ENCODE data around the gene ACVR1B.

Gene ACVR1B

DNA sequence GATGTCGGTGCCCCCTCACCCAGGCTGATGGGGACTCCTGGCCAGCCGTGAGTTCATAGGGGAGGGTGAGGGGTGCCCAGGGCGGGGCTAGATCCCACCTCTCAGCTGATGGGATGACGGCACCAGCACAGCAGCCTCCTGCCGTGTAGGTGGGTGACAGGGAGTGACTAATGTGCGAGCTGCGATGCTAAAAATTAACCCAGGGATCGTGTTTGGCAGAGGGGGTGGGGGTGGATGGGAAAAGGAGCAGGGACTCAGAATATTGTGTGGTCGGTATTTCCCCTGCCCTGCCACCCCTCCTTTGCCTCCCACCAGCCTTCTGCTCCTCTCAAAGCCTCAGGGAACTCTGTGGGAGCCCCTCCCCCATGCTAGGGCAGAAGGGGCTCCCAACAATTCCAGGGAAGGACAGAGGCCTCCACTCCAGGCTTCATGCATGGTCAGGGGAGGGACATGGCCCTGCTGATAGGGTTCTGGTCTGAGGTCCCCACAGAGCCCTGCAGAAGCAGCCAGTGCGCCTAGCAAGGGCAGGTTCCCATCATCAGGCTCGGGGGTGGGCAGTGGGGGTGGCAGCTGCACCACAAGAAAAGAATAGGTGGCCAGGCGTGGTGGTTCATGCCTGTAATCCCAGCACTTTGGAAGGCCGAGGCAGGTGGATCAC, 67.7 kb downstream of the ACVR1B start:
- ChIA-PET CTCF (interaction anchor here (0.5 to 1.0 kb wide), 5 partner anchors 26 to 898 kb away, joined by 3 to 5 read pairs (median 3); no protein-coding TSS in a partner anchor), POLR2A (ENCODE audit: low non-redundant PET) (no interaction called here)
- H3K27ac ChIP-seq: no peak overlapping the region
- no peak for DNase-seq (ENCODE audit: low spot score)
- TF ChIP-seq, protein P1, sequence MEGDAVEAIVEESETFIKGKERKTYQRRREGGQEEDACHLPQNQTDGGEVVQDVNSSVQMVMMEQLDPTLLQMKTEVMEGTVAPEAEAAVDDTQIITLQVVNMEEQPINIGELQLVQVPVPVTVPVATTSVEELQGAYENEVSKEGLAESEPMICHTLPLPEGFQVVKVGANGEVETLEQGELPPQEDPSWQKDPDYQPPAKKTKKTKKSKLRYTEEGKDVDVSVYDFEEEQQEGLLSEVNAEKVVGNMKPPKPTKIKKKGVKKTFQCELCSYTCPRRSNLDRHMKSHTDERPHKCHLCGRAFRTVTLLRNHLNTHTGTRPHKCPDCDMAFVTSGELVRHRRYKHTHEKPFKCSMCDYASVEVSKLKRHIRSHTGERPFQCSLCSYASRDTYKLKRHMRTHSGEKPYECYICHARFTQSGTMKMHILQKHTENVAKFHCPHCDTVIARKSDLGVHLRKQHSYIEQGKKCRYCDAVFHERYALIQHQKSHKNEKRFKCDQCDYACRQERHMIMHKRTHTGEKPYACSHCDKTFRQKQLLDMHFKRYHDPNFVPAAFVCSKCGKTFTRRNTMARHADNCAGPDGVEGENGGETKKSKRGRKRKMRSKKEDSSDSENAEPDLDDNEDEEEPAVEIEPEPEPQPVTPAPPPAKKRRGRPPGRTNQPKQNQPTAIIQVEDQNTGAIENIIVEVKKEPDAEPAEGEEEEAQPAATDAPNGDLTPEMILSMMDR (conservative IDR thresholded peaks at IDR 0.05; ENCODE audit: low read depth): no peak

DNA sequence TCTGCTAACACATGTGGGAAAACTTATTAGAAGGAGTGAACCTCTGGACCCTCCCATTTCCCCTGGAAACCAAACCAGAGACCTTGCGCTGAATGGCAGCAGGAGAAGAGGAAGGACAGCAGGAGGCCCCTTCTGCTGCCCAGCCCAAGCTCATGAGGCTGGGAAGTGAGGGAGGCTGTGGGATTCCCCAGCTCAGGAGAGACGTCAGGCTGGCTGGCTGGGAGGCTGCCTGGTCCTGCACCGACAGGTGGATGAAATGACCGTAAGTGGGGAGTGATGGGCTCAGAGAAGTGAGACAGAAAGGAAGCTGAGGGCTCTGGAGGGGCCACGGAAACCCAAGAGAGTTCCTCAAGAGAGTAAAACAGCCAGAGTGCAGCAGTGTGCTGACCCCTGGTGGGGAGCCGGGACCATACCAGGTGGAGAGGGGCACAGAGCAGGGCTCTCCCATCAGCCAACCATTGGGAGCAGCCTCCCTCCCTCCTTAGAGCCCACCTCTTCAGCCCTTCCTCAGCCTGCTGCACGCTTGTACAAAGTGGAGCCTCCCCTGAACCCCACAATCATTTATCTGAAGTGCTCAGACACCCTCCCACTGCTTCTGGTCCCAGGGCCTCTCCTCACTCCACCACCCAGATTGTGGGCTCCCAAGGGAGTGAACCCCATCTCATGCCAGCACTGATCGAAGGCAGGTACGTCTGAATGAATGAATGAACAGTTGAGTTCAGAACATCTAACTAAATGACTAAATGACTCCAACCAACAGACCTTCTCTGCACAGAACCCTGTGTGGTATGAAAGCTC, 69.2 kb downstream of the ACVR1B start:
- TF ChIP-seq, protein P1 (conservative IDR thresholded peaks at IDR 0.05; ENCODE audit: low read depth): peak; percentile 44
- ChIA-PET POLR2A (ENCODE audit: low non-redundant PET) (no interaction called here), CTCF (interaction anchor here (0.5 to 1.6 kb wide), 13 partner anchors 9 to 239 kb away, joined by 3 to 16 read pairs (median 3); partner anchors contain the start of gene TAMALIN)
- no peak overlapping the region for H3K27ac ChIP-seq
- DNase-seq (ENCODE audit: low spot score): peak; percentile 35

DNA sequence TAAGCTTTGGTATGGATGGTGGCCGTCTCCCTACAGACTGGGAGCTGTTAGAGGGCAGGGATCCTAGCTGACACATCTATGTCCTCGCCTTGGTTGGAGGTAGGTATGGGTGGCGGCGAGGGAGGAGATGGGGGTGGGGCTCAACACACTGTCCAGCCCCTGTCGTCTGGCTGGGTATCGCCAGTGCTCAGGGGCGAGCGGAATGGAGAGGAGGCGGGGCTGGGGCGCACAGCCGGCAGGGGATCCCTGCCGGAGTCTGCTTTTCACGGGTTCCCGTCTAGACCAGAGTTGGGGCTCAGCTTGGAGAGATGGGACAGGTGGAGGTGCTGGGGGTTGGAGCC, 71.3 kb downstream of the ACVR1B start:
- H3K27ac ChIP-seq: no peak overlapping the region
- no peak for DNase-seq (ENCODE audit: low spot score)
- ChIA-PET CTCF (interaction anchor here (0.5 to 4.9 kb wide), 14 partner anchors 9 to 142 kb away, joined by 3 to 75 read pairs (median 5); partner anchors contain the start of genes ATG101 and TAMALIN), POLR2A (ENCODE audit: low non-redundant PET) (no interaction called here)
- TF ChIP-seq, protein P1 (conservative IDR thresholded peaks at IDR 0.05; ENCODE audit: low read depth): no peak

DNA sequence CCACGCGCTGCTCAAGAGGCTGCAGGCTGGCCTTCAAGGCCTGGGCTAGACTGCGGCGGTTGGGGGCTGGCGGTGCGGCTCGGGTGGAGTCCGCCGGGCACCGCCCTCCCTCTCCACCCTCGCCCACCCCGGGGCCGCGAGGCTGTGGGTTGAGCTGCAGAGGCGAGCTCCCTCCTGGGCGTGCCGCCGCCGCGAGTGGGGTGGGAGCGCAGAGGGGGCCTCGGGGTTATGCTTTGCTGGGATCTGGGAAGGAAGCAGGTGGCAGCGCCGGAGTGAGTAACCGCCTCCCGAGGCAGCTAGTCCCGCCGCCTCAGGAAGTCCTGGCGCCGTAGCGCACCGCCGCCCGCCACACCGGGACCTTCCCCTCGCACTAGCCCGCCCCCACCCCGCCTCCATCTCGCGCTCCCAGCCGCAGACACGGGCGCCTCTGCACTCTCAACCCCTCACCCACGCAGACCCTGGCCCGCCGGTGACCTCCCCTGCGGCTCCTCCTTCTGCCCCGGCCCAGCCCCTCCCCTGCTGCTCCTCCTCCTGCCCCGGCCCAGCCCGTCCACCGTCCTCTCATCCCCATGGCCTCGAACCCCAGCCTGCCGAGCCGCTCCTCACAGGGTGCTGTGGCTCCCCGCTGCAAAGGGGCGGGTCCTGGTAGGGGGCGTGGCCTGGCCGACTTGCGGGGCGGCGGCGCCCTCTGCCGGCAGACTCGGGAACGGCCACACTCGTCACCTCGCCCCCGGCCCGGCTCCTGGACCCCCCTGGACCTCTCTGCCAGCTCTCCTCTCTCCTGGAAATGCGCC, 71.9 kb downstream of the ACVR1B start:
- ChIA-PET POLR2A (ENCODE audit: low non-redundant PET) (no interaction called here), CTCF (interaction anchor here (0.5 to 4.9 kb wide), 22 partner anchors 9 to 574 kb away, joined by 3 to 75 read pairs (median 4); partner anchors contain the start of genes ANKRD33, ATG101, NR4A1 and TAMALIN)
- H3K27ac ChIP-seq: no peak overlapping the region
- DNase-seq (ENCODE audit: low spot score): peak; percentile 85
- TF ChIP-seq, protein P1 (conservative IDR thresholded peaks at IDR 0.05; ENCODE audit: low read depth): peak; percentile 96

DNA sequence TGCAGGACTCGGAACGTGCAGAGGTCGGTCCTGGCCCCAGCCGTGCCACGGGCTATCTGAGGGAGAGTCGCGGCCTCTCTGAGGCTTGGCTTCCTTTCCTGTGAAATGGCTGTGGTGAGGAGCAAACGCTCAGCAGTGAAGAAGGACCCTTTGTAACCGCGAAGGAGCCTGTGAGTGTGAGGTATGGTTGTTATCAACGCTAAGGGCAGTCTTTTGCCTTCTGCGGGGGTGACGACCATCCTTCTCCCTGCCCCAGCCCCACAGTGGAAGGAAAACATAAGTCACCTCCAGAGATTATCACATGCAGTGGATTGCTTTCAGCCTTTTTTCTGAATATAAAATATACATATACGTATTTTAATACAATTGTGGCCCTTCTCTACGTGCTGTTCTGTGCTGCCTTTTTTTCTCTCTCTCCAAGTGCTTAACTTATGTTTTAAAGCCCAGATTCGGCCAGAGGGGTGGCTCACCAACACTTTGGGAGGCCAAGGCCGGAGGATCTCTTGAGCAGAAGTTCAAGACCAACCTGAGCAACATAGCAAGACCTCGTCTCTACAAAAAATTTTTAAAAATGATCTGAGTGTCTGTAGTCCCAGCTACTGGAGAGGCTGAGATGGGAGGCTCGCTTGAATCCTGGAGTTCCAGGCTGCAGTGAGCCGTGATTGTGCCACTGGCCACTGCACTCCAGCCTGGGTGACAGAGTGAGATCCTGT, 72.6 kb downstream of the ACVR1B start:
- no peak for DNase-seq (ENCODE audit: low spot score)
- TF ChIP-seq, protein P1 (conservative IDR thresholded peaks at IDR 0.05; ENCODE audit: low read depth): peak; percentile 69
- CTCF ChIA-PET: interaction anchor here (0.5 to 4.9 kb wide), 18 partner anchors 8 to 575 kb away, joined by 3 to 75 read pairs (median 6); partner anchors contain the start of genes ANKRD33, ATG101, NR4A1 and TAMALIN
- H3K27ac ChIP-seq: no peak overlapping the region
- POLR2A ChIA-PET (ENCODE audit: low non-redundant PET): no interaction called here
